Measurements from ENCODE around the gene MYO1G. TPM values are rescaled to one million over a fixed set of nuclear protein-coding genes. Genes with fewer than 3 reads are reported as not detected.

Gene MYO1G
- total RNA-seq, 2 donors from 2014 or later, result 0.11 to 0.33 TPM

DNA sequence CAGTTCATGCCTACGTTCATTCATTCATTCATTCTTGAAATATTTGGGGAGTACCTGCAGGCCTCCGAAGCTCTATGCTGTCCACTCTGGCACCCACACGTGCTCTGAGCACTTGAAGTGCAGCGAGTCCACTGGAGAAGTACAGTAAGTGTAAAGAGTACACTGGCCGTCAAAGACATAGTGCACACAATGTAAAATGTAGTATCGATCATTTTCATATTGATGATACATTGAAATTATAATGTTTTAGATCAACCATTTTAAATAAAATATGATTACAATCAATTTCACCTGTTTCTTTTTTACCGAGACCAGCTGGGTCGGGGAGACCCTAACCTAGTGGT lies 56.5 kb downstream of the MYO1G start:
- Mint-ChIP-seq H3K4me3 (no peak overlapping the region), H3K9me3 (peaks cover 10% of the 10 kb centered on the region)
- WGBS, 2 experiments (ENCODE audit: insufficient coverage in 1 of 2, insufficient read length in 1 of 2), result 75% methylated on average over 7 of the region's 8 CpGs; no CpG with 5 or more reads in 1 of the 2 experiments

DNA sequence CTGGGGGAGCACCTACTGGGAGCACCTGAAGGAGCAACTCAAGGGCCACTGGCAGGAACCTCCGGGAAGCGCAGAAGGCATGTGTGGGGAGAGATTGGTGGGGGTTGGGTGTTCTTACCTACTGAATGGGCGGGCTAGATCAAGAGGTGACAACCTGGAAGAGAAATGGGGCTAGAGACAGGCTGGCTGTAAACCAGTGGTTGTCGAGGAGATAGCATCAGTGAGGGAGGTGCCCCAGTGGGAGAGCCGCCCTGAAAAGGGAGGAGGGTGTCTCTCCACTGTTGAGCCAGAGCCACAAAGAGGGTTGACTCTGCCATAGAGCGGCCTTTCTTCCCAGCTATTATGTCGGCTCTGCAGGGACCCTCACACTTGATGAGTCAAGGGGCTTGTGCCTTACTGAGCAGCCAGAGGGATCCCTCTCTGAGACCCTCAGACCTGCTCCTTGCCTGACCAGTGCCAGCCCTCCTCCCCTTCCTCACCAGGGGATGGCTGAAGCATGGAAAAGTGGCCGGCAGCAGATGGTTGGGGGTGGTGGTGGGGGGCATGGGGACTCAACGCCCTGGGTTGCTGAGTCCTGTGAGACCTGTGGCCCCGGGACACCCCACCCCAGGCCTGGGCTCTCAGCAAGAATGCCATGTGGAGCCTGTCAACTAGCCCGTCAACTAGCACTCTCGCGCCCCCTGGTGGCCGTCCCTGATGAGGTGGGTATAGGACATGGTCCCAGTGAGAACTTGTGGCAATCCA lies 57.0 kb downstream of the MYO1G start:
- Histone ChIP-seq H3K4me3 (ENCODE audit: low read length) (no peak overlapping the region), H3K9ac (ENCODE audit: extremely low read depth, low read length, poor library complexity, severe bottlenecking) (no peak overlapping the region), H3K9me3 (ENCODE audit: control insufficient read depth, low read length) (peaks cover 5% of the 10 kb centered on the region), H3K36me3 (ENCODE audit: control insufficient read depth, insufficient read depth, low read length) (no peaks in the 10 kb centered on the region), H3K27ac (ENCODE audit: low read depth, low read length) (no peak overlapping the region), H3K4me1 (ENCODE audit: control insufficient read depth, insufficient read depth, low read length) (no peaks in the 10 kb centered on the region), H3K27me3 (ENCODE audit: control insufficient read depth, insufficient read depth, low read length, poor library complexity, severe bottlenecking) (no peaks in the 10 kb centered on the region)
- H3K9me3 Mint-ChIP-seq, result peaks cover 10% of the 10 kb centered on the region
- no peak overlapping the region for H3K27ac Mint-ChIP-seq
- H3K4me1 Mint-ChIP-seq, result no peaks in the 10 kb centered on the region
- H3K36me3 Mint-ChIP-seq (ENCODE audit: low read depth), result no peaks in the 10 kb centered on the region
- peaks cover 16% of the 10 kb centered on the region for H3K27me3 Mint-ChIP-seq (ENCODE audit: insufficient read depth)
- DNase-seq, result peak; percentile 97
- no peak overlapping the region for H3K4me3 Mint-ChIP-seq
- TF ChIP-seq, protein P1, sequence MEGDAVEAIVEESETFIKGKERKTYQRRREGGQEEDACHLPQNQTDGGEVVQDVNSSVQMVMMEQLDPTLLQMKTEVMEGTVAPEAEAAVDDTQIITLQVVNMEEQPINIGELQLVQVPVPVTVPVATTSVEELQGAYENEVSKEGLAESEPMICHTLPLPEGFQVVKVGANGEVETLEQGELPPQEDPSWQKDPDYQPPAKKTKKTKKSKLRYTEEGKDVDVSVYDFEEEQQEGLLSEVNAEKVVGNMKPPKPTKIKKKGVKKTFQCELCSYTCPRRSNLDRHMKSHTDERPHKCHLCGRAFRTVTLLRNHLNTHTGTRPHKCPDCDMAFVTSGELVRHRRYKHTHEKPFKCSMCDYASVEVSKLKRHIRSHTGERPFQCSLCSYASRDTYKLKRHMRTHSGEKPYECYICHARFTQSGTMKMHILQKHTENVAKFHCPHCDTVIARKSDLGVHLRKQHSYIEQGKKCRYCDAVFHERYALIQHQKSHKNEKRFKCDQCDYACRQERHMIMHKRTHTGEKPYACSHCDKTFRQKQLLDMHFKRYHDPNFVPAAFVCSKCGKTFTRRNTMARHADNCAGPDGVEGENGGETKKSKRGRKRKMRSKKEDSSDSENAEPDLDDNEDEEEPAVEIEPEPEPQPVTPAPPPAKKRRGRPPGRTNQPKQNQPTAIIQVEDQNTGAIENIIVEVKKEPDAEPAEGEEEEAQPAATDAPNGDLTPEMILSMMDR (conservative IDR thresholded peaks at IDR 0.05), result peak; percentile 85
- 50 to 55% methylated on average over 10 to 14 of the region's 14 CpGs for WGBS, 2 experiments (ENCODE audit: insufficient coverage in 1 of 2, insufficient read length in 1 of 2)

More for the DNA sequence above, 56.5 kb downstream of the MYO1G start:
- H3K27ac Mint-ChIP-seq, result no peak overlapping the region
- Histone ChIP-seq H3K9me3 (ENCODE audit: control insufficient read depth, low read length) (peaks cover 5% of the 10 kb centered on the region), H3K4me3 (ENCODE audit: low read length) (no peak overlapping the region), H3K36me3 (ENCODE audit: control insufficient read depth, insufficient read depth, low read length) (no peaks in the 10 kb centered on the region), H3K4me1 (ENCODE audit: control insufficient read depth, insufficient read depth, low read length) (no peaks in the 10 kb centered on the region), H3K27ac (ENCODE audit: low read depth, low read length) (no peak overlapping the region), H3K27me3 (ENCODE audit: control insufficient read depth, insufficient read depth, low read length, poor library complexity, severe bottlenecking) (no peaks in the 10 kb centered on the region), H3K9ac (ENCODE audit: extremely low read depth, low read length, poor library complexity, severe bottlenecking) (no peak overlapping the region)
- no peak for DNase-seq
- H3K36me3 Mint-ChIP-seq (ENCODE audit: low read depth), result no peaks in the 10 kb centered on the region
- TF ChIP-seq, protein P1 (conservative IDR thresholded peaks at IDR 0.05), result peak; percentile 5
- H3K27me3 Mint-ChIP-seq (ENCODE audit: insufficient read depth), result peaks cover 17% of the 10 kb centered on the region
- no peaks in the 10 kb centered on the region for H3K4me1 Mint-ChIP-seq

DNA sequence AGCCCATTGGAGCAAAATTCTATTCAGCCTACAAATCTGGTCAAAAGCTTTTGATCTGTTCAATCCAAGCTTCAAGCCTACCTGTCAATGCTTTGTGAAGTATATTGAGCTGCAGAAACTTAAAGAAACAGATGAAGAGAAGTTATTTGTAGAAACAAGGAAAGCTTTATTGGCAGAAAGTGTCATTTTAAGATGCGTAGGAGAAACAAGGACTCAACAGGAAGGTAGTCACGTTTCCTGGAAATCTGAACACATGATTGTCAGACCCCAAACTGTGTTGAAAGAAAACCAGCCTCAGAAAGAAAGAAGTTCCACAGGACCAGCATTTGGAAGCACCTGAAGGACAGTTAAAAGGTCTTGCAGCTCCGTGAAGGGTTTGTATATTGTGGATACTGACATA lies 58.7 kb downstream of the MYO1G start:
- Histone ChIP-seq H3K36me3 (ENCODE audit: control insufficient read depth, insufficient read depth, low read length) (no peaks in the 10 kb centered on the region), H3K4me3 (ENCODE audit: low read length) (no peak overlapping the region), H3K27ac (ENCODE audit: low read depth, low read length) (no peak overlapping the region), H3K4me1 (ENCODE audit: control insufficient read depth, insufficient read depth, low read length) (no peaks in the 10 kb centered on the region), H3K9me3 (ENCODE audit: control insufficient read depth, low read length) (peaks cover 5% of the 10 kb centered on the region), H3K27me3 (ENCODE audit: control insufficient read depth, insufficient read depth, low read length, poor library complexity, severe bottlenecking) (no peaks in the 10 kb centered on the region), H3K9ac (ENCODE audit: extremely low read depth, low read length, poor library complexity, severe bottlenecking) (no peak overlapping the region)
- Mint-ChIP-seq H3K27me3 (ENCODE audit: insufficient read depth) (peaks cover 17% of the 10 kb centered on the region), H3K9me3 (peaks cover 10% of the 10 kb centered on the region), H3K27ac (no peak overlapping the region), H3K4me3 (no peak overlapping the region), H3K36me3 (ENCODE audit: low read depth) (no peaks in the 10 kb centered on the region), H3K4me1 (no peaks in the 10 kb centered on the region)
- 88 to 92% methylated on average over 3 of the region's 3 CpGs for WGBS, 2 experiments (ENCODE audit: insufficient coverage in 1 of 2, insufficient read length in 1 of 2)
- no peak for DNase-seq
- TF ChIP-seq, protein P1 (conservative IDR thresholded peaks at IDR 0.05), result no peak
